Measurements from ENCODE around the gene CNIH2. TPM values are rescaled to one million over a fixed set of nuclear protein-coding genes. Genes with fewer than 3 reads are reported as not detected.

Gene CNIH2
- total RNA-seq, 4 donors from 2014 or later: not detected

DNA sequence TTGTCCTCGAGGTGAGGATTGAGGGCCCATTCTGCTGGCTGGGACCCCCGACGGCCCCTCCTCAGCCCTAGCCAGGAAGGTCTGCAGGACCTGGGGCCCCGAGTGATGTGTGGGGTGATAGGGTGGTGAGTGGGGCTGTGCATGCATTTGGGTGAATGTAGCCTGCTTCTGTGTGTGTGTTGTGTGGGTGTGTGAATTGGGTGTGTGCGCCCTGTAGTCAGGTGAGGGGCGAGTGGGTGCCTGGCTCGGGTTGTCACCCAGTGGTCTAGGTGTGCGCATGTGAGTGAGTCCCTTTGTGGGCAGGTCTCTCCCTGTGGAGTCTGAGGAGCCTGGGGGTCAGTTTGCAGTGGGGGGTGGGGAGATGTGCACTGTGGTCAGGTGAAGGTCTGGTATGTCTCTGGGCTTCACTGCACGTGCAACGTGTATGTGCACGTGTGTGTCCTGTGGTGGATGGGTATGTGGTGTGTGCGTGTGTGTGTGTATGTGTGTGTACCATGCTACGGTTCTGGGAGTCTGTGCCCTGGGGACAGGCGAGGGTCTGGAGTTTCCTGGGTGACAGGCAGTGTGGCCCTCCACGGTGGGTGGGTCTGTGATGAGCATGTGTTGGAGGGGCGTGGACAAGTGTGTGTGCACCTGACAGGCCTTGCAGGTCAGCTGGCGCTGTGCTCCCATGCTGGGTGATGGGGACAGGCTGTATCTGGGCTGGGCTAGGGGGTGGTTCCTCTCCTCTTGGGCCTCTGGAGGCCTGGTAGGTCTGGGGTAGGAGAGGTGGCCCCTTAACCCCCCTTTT is 14.8 kb downstream of the CNIH2 start:
- 49 to 53% methylated on average over 15 to 17 of the region's 17 CpGs for WGBS, 2 donors
- H3K36me3 ChIP-seq: no peaks in the 10 kb centered on the region
- intact Hi-C loops (cut with DNase I): no loop called here
- no peak overlapping the region for H3K27ac ChIP-seq
- no peak for TF ChIP-seq POLR2A (IDR thresholded peaks at IDR 0.05)
- TF ChIP-seq, protein P1, sequence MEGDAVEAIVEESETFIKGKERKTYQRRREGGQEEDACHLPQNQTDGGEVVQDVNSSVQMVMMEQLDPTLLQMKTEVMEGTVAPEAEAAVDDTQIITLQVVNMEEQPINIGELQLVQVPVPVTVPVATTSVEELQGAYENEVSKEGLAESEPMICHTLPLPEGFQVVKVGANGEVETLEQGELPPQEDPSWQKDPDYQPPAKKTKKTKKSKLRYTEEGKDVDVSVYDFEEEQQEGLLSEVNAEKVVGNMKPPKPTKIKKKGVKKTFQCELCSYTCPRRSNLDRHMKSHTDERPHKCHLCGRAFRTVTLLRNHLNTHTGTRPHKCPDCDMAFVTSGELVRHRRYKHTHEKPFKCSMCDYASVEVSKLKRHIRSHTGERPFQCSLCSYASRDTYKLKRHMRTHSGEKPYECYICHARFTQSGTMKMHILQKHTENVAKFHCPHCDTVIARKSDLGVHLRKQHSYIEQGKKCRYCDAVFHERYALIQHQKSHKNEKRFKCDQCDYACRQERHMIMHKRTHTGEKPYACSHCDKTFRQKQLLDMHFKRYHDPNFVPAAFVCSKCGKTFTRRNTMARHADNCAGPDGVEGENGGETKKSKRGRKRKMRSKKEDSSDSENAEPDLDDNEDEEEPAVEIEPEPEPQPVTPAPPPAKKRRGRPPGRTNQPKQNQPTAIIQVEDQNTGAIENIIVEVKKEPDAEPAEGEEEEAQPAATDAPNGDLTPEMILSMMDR (IDR thresholded peaks at IDR 0.05): no peak
- no peak for DNase-seq
- peaks cover 4% of the 10 kb centered on the region for H3K27me3 ChIP-seq
- H3K9me3 ChIP-seq: no peaks in the 10 kb centered on the region
- no peak overlapping the region for H3K4me3 ChIP-seq (replicated peaks in 1 of 3)
- H3K4me1 ChIP-seq: peaks cover 17 to 20% of the 10 kb centered on the region in 2 donors

DNA sequence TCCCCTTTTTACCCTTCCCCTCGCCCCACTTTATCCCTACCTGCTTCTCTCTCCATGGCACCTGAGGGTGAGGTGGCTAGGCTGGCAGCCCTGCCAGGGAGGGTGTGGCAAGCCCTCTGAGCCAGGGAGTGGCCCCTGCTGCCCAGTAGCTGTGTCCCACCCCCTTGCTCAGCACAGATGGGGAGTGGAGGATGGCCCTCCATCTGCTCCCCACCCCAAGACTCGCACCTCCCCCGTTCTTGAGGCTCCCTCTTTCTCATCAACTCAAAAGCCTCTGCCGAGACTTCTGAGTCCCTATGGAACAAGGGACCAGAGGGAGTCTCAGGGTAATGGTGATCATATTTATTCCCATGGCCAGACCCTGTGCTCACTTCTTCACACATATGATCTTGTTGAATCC is 15.4 kb downstream of the CNIH2 start:
- intact Hi-C loops (cut with DNase I): no loop called here
- no peak overlapping the region for H3K4me3 ChIP-seq (replicated peaks in 1 of 3)
- H3K4me1 ChIP-seq: peaks cover 11 to 13% of the 10 kb centered on the region in 2 donors
- H3K36me3 ChIP-seq: no peaks in the 10 kb centered on the region
- 69 to 77% methylated on average over 4 of the region's 4 CpGs for WGBS, 2 donors
- peaks cover 4% of the 10 kb centered on the region for H3K27me3 ChIP-seq
- no peak overlapping the region for H3K27ac ChIP-seq
- DNase-seq: no peak
- no peaks in the 10 kb centered on the region for H3K9me3 ChIP-seq
- no peak for TF ChIP-seq POLR2A (IDR thresholded peaks at IDR 0.05)
- TF ChIP-seq, protein P1 (IDR thresholded peaks at IDR 0.05): no peak

DNA sequence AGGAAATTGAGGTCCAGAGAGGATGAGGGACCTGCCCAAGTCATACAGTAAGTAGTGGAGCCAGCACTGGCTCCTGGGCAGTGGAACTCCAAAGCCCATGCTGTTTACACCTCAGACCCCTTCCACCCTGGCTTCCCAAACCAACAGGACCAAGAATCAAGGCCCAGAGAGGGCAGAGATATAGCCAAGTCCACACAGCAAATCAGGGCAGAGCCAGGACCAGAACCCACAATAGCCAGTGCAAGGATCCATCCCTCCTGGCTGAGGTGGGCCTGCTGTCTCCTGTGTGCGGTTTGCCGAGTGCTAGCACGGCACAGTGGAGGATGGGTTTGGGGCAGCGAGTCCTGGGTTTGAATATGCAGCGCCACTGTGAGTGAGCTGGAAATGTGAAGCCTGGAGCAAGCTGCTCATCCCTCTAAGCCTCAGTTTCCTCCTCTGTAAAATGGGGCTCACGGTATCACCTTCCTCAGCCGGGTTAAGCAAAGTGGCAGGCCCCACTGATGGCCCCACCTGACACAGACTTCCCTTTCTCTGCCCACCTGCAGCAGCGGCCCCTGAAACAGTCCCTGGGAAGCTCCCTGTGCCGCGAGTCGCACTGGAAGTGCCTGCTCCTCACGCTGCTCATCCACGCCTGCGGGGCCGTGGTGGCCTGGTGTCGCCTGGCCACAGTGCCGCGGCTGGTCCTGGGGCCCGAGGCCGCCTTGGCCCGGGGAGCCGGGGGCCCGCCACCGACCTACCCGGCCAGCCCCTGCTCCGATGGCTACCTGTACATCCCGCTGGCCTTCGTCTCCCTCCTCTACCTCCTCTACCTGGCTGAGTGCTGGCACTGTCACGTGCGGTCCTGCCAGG is 16.0 kb downstream of the CNIH2 start:
- H3K9me3 ChIP-seq: no peaks in the 10 kb centered on the region
- peaks cover 4% of the 10 kb centered on the region for H3K27me3 ChIP-seq
- no peak for TF ChIP-seq POLR2A (IDR thresholded peaks at IDR 0.05)
- TF ChIP-seq, protein P1 (IDR thresholded peaks at IDR 0.05): no peak
- H3K4me3 ChIP-seq (replicated peaks in 1 of 3): no peak overlapping the region
- WGBS, 2 donors: 76 to 79% methylated on average over 9 to 20 of the region's 30 CpGs
- peaks cover 10 to 13% of the 10 kb centered on the region in 2 donors for H3K4me1 ChIP-seq
- H3K27ac ChIP-seq: no peak overlapping the region
- H3K36me3 ChIP-seq: no peaks in the 10 kb centered on the region
- DNase-seq: no peak
- intact Hi-C loops (cut with DNase I): no loop called here

DNA sequence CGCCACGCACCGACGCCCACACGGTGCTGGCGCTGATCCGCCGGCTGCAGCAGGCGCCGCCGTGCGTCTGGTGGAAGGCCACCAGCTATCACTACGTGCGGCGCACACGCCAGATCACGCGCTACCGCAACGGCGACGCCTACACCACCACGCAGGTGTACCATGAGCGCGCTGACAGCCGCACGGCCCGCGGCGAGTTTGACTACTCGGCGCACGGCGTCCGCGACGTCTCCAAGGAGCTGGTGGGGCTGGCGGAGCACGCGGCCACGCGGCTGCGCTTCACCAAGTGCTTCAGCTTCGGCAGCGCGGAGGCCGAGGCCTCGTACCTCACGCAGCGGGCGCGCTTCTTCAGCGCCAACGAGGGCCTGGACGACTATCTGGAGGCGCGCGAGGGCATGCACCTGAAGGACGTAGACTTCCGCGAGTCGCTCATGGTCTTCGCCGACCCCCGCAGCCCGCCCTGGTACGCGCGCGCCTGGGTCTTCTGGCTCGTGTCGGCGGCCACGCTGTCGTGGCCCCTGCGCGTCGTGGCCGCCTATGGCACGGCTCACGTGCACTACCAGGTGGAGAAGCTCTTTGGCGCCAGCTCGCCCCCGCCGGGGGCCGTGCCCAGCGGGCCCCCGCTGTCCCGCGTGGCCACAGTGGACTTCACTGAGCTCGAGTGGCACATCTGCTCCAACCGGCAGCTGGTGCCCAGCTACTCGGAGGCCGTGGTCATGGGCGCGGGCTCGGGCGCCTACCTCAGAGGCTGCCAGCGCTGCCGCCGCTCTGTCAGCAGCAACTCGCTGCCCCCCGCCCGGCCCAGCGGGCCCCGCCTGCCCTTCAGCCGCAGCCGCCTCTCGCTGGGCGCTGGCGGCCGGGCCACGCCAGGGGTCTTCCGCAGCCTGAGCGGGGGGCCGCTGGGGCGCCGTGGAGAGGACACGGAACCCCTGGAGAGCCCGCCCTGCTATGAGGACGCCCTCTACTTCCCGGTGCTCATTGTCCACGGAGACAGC is 16.9 kb downstream of the CNIH2 start:
- no peak overlapping the region for H3K27ac ChIP-seq
- WGBS, 2 donors: 75 to 85% methylated on average over 28 to 70 of the region's 123 CpGs
- H3K27me3 ChIP-seq: peaks cover 4% of the 10 kb centered on the region
- no peaks in the 10 kb centered on the region for H3K36me3 ChIP-seq
- H3K4me1 ChIP-seq: peaks cover 5 to 9% of the 10 kb centered on the region in 2 donors
- no peak for DNase-seq
- no peak for TF ChIP-seq POLR2A (IDR thresholded peaks at IDR 0.05)
- TF ChIP-seq, protein P1 (IDR thresholded peaks at IDR 0.05): no peak
- H3K9me3 ChIP-seq: no peaks in the 10 kb centered on the region
- no peak overlapping the region for H3K4me3 ChIP-seq (replicated peaks in 1 of 3)
- intact Hi-C loops (cut with DNase I): no loop called here

Data from thyroid gland (tissue), 4 donors.